Neural cell (in vitro differentiated cells): ENCODE data around the gene PTPRN2.

Experiments
- CTCF ChIP-seq: fragments of 450-650 bp; IDR thresholded peaks from 2 replicates; pipeline ENCODE4 v1.5.1; 2014; ENCODE audit warnings: antibody characterized with exemption, mild to moderate bottlenecking, moderate library complexity; ENCODE audit not compliant: poor library complexity, severe bottlenecking
- EZH2 ChIP-seq: fragments of 200-600, 300-800 bp; shearing (Covaris generic), sonication (generic); IDR thresholded peaks from 2 replicates; pipeline ENCODE4 v1.6.1; 2014; ENCODE audit warnings: antibody characterized with exemption, low read length, borderline replicate concordance, mild to moderate bottlenecking; ENCODE audit not compliant: insufficient read depth, poor library complexity, severe bottlenecking
- POLR2AphosphoS5 ChIP-seq: IDR thresholded peaks from 2 replicates; pipeline ENCODE4 v1.6.1; 2012
- RAD21 ChIP-seq: fragments of 450-650 bp; conservative IDR thresholded peaks from 2 replicates; pipeline ENCODE4 v1.6.1; 2014; ENCODE audit warnings: antibody characterized with exemption, mild to moderate bottlenecking, moderate library complexity
- TF ChIP-seq, protein P1 (sequence below): IDR thresholded peaks from 2 replicates; pipeline ENCODE4 v1.6.1; 2012; ENCODE audit warnings: borderline replicate concordance

DNA sequence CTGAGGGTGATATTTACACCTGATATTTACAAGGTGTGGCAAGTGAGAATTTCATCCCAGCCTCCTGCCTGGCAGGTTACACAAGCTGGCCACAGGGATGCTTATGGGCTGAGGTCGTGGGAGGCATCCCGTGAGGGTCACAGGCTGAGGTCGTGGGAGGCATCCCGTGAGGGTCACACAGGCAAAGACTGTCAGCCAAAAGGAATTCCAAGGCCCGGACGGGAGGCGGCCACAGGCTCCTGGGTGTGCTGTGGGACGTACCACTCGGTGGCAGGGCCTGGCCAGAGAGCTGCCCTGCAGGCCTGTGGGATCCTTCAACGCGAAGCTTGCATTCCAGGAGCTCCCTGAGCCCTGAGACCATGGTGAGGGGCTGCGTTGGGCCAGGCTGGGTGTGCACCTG is 790.3 kb downstream of the PTPRN2 start:
- TF ChIP-seq RAD21: no peak
- TF ChIP-seq CTCF: no peak
- TF ChIP-seq, protein P1, sequence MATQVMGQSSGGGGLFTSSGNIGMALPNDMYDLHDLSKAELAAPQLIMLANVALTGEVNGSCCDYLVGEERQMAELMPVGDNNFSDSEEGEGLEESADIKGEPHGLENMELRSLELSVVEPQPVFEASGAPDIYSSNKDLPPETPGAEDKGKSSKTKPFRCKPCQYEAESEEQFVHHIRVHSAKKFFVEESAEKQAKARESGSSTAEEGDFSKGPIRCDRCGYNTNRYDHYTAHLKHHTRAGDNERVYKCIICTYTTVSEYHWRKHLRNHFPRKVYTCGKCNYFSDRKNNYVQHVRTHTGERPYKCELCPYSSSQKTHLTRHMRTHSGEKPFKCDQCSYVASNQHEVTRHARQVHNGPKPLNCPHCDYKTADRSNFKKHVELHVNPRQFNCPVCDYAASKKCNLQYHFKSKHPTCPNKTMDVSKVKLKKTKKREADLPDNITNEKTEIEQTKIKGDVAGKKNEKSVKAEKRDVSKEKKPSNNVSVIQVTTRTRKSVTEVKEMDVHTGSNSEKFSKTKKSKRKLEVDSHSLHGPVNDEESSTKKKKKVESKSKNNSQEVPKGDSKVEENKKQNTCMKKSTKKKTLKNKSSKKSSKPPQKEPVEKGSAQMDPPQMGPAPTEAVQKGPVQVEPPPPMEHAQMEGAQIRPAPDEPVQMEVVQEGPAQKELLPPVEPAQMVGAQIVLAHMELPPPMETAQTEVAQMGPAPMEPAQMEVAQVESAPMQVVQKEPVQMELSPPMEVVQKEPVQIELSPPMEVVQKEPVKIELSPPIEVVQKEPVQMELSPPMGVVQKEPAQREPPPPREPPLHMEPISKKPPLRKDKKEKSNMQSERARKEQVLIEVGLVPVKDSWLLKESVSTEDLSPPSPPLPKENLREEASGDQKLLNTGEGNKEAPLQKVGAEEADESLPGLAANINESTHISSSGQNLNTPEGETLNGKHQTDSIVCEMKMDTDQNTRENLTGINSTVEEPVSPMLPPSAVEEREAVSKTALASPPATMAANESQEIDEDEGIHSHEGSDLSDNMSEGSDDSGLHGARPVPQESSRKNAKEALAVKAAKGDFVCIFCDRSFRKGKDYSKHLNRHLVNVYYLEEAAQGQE: no peak
- TF ChIP-seq EZH2: no peak
- no peak for TF ChIP-seq POLR2AphosphoS5
